ENCODE results near the gene DDIT4L. TPM values are rescaled to one million over a fixed set of nuclear protein-coding genes. Genes with fewer than 3 reads are reported as not detected.

DDIT4L gene
- total and polyA plus RNA-seq, 2 donors (not counting 3 experiments of a cell fraction or from before 2014, with no cell fraction given) = 0.73 to 2.0 TPM

- no TSS peak for BruUV-seq (replicated peaks)
- POLR2A ChIA-PET = no interaction called here
- H3K4me2 ChIP-seq (ENCODE audit: insufficient read depth, low read length) = no peak overlapping the region
- H3K36me3 ChIP-seq (ENCODE audit: control insufficient read depth in 2 of 2, extremely low read depth in 1 of 2, insufficient read depth in 2 of 2, low read length in 2 of 2) = no peaks in the 10 kb centered on the region
- no peaks in the 10 kb centered on the region for H3K9me3 ChIP-seq (replicated peaks; ENCODE audit: control insufficient read depth, insufficient read depth, low read length)
- no peaks in the 10 kb centered on the region for H3K9me1 ChIP-seq (replicated peaks; ENCODE audit: control insufficient read depth, extremely low read depth, insufficient read depth, low read length)
- H3K27me3 ChIP-seq (ENCODE audit: control insufficient read depth in 2 of 2, insufficient read depth in 2 of 2, low read length in 2 of 2) = no peaks in the 10 kb centered on the region
- CTCF ChIA-PET = interaction anchor here (1.0 kb wide), 1 partner anchor 79 kb away, joined by 3 read pairs; no protein-coding TSS in a partner anchor
- H3K27ac ChIP-seq (ENCODE audit: insufficient read depth, low read depth, low read length) = no peak overlapping the region
- TF ChIP-seq GATA2 (IDR thresholded peaks at IDR 0.05; ENCODE audit: insufficient read depth, insufficient read length, low read depth, low read length) (no peak), FOS (IDR thresholded peaks at IDR 0.05; ENCODE audit: borderline replicate concordance, insufficient read depth, low read length) (no peak), JUN (IDR thresholded peaks at IDR 0.05; ENCODE audit: borderline replicate concordance, insufficient read depth, insufficient read length, low read depth) (no peak), CTCF (IDR thresholded peaks at IDR 0.05; ENCODE audit: extremely low read depth in 1 of 2, insufficient read depth in 1 of 2, low read depth in 1 of 2, low read length in 2 of 2) (no peak)
- TF ChIP-seq, protein P1, sequence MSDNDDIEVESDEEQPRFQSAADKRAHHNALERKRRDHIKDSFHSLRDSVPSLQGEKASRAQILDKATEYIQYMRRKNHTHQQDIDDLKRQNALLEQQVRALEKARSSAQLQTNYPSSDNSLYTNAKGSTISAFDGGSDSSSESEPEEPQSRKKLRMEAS (IDR thresholded peaks at IDR 0.05; ENCODE audit: insufficient read depth, insufficient read length) = no peak
- no peaks in the 10 kb centered on the region for H4K20me1 ChIP-seq (replicated peaks; ENCODE audit: control insufficient read depth, extremely low read depth, insufficient read depth, low read length)
- H3K4me1 ChIP-seq (ENCODE audit: control insufficient read depth, extremely low read depth, insufficient read depth, low read length) = peaks cover 2% of the 10 kb centered on the region
- H3K4me3 ChIP-seq (replicated peaks in 1 of 3; ENCODE audit: insufficient read depth in 1 of 3, low read depth in 1 of 3, low read length in 3 of 3) = no peak overlapping the region
- H2AFZ ChIP-seq (ENCODE audit: low read depth, low read length) = no peak overlapping the region
- intact Hi-C loops (cut with micrococcal nuclease) (no loop called here), dilution Hi-C loops (cut with MboI; ENCODE audit: extremely low pct_ligation_motif_present, low sequenced_read_pairs) (no loop called here)
- no peak for FAIRE-seq
- no peak overlapping the region for H3K9ac ChIP-seq (replicated peaks; ENCODE audit: extremely low read depth, insufficient read depth, low read length)
- no peak for DNase-seq (ENCODE audit: low read depth, low spot score)
- H3K79me2 ChIP-seq (ENCODE audit: control insufficient read depth, insufficient read depth, low read length) = no peaks in the 10 kb centered on the region
Measured at GRCh38 chr4:100174985-100175383, 15.3 kb downstream of the DDIT4L start.

DNA sequence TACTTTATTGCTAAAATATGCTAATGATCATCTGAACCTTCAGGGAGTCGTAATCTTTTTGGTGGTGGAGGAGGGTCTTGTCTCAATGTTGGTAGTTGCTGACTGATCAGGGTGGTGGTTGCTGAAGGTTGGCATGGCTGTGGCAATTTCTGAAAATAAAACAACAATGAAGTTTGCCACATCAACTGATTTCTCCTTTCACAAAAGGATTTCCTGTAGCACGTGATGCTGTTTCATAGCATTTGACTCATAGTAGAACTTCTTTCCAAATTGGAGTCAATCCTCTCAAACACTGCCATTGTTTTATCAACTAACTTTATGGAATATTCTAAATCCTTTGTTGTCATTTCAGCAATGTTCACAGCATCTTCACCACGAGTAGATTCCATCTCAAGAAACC, 19.3 kb downstream of the DDIT4L start:
- Histone ChIP-seq H3K79me2 (ENCODE audit: control insufficient read depth, insufficient read depth, low read length) (no peaks in the 10 kb centered on the region), H3K27ac (ENCODE audit: insufficient read depth, low read depth, low read length) (no peak overlapping the region), H3K9me1 (replicated peaks; ENCODE audit: control insufficient read depth, extremely low read depth, insufficient read depth, low read length) (no peaks in the 10 kb centered on the region), H3K9me3 (replicated peaks; ENCODE audit: control insufficient read depth, insufficient read depth, low read length) (no peaks in the 10 kb centered on the region), H3K4me3 (replicated peaks in 1 of 3; ENCODE audit: insufficient read depth in 1 of 3, low read depth in 1 of 3, low read length in 3 of 3) (no peak overlapping the region), H3K4me1 (ENCODE audit: control insufficient read depth, extremely low read depth, insufficient read depth, low read length) (peaks cover 2% of the 10 kb centered on the region), H3K9ac (replicated peaks; ENCODE audit: extremely low read depth, insufficient read depth, low read length) (no peak overlapping the region), H3K36me3 (ENCODE audit: control insufficient read depth in 2 of 2, extremely low read depth in 1 of 2, insufficient read depth in 2 of 2, low read length in 2 of 2) (no peaks in the 10 kb centered on the region), H3K27me3 (ENCODE audit: control insufficient read depth in 2 of 2, insufficient read depth in 2 of 2, low read length in 2 of 2) (no peaks in the 10 kb centered on the region), H4K20me1 (replicated peaks; ENCODE audit: control insufficient read depth, extremely low read depth, insufficient read depth, low read length) (no peaks in the 10 kb centered on the region), H3K4me2 (ENCODE audit: insufficient read depth, low read length) (no peak overlapping the region), H2AFZ (ENCODE audit: low read depth, low read length) (no peak overlapping the region)
- CTCF ChIA-PET = no interaction called here
- intact Hi-C loops (cut with micrococcal nuclease) = no loop called here
- FAIRE-seq = peak; percentile 69
- DNase-seq (ENCODE audit: low read depth, low spot score) = peak; percentile 34
- BruUV-seq (replicated peaks) = no TSS peak
- TF ChIP-seq, protein P1 (IDR thresholded peaks at IDR 0.05; ENCODE audit: insufficient read depth, insufficient read length) = no peak
- TF ChIP-seq CTCF (IDR thresholded peaks at IDR 0.05; ENCODE audit: extremely low read depth in 1 of 2, insufficient read depth in 1 of 2, low read depth in 1 of 2, low read length in 2 of 2) = no peak
- TF ChIP-seq EZH2 (IDR thresholded peaks at IDR 0.05; ENCODE audit: borderline replicate concordance, low read depth, low read length, severe bottlenecking) = no peak
- TF ChIP-seq FOS (IDR thresholded peaks at IDR 0.05; ENCODE audit: borderline replicate concordance, insufficient read depth, low read length) = peak; percentile 9
- no peak for TF ChIP-seq GATA2 (IDR thresholded peaks at IDR 0.05; ENCODE audit: insufficient read depth, insufficient read length, low read depth, low read length)
- dilution Hi-C loops (cut with MboI; ENCODE audit: extremely low pct_ligation_motif_present, low sequenced_read_pairs) = no loop called here
- POLR2A ChIA-PET = no interaction called here

Data from endothelial cell of umbilical vein (primary cell).